Astrocyte of the hippocampus (primary cell): ENCODE measurements around the gene GSAP.
"Not testable (repeated sequence)": the region's sequence is repeated elsewhere in the genome, so short reads cannot be mapped to it uniquely, and the experiment has no call there.

Source experiments
- DNase-seq: peaks from one replicate; pipeline ENCODE4 v3.0.0; 2011; ENCODE audit warnings: low read depth, low spot score

GSAP gene

DNA sequence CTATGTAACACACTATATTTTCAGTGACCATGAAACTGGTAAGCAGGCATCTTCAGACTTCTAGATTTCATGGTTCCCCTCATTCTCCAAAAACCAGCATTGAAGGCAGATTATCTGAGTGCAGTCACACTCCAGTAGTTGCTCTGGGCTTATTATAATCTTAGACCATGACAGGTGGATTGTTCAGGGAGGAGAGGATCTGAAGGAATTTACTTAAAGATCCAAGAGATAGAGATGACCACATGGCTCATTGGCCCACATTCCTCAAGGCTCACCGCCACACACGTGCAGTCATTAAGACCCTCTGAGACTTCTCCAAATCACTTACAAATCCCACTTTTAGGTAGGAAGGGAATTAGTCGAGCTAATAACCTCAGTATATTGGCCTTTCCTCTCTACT lies 55.2 kb downstream of the GSAP start:
- no peak for DNase-seq

DNA sequence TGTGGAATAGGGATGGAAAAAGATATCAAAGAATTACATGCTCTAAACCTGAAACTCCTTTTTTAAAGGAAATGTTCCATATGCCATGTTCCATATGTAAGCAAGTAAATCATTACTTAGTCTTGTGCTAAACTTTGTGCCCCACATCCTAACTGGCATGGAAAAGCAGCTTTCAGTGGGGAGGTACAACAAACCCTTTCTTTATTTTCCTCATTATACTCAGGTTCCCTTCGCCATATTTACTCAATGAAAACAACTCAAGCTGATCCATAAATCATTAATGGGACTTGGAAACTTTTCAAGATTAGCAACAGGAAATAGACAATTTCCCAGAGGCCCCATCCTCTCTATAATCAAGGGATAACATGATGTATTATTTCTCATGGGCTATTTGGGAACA lies 56.0 kb downstream of the GSAP start:
- no peak for DNase-seq

DNA sequence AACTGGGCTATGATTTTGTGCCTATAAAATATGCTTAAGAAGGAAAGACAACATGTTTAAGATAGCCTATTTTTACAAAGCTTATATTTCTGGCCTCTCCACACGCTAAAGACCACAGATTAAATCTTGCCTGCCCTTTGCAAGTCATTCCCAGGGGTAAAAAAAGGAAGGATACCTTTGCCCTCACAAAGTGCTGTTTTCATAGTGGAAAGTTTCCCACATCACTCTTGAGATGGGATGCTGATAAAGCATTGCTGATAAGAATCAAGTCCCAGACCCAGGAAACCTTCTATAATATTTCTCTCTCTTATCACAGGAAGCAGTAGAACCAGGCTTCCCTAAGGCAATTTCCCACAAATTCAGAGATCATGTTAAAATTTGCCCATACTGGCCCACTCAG lies 56.5 kb downstream of the GSAP start:
- DNase-seq: no peak

DNA sequence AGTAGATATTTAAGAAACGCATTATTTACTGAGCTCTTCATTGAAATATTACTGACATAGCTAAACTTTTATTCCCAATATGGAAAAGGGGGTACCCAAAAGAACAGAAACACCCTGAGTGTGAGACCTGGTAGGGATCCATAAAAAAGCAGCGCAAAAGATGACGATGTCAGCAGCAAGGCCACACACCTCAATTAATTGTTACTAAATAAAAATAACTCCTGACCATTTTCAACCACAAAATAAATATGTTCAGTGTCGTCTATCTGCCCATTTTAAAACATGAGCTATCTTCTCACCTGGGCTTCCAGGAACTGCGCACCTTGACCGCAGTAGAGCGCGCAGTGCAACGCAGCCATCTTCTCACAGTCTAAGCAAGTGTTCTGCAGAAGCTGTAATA lies 61.2 kb downstream of the GSAP start:
- DNase-seq: no peak

DNA sequence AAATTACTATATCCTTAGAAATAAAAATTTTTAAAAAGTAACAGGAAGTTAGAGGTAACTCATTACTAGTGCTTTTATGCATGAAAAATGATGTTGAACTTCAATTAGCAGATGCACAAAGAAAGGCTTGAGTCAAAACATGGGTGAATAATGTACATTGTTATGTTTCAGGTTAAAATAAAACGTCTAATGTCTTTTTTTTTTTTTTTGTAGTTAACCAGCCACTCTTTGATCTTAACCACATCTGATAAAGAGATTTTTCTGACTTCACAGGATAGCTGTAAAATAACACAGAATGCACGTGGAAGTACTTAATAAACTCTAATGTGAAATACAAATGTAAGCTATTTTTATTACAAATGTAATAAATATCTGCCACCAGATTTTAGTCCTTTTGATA lies 61.7 kb downstream of the GSAP start:
- no peak for DNase-seq

DNA sequence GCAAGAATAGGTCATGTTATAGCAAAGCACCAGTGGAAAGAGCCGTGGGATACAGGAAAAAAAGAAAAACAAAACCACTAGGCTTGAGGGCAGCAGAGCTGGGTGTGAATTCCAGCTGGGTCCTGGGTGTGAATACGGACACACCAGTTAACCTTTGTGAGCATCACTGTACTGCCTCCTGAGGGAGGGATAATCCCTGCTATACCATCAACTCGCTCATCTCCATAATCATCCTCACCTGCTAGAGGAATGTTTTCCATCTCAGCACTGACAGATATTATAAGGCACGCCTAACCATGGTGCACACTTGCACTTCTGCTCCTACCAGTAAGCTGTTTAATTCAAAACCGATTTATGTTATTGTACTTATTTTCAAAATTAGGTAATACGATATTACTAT lies 62.2 kb downstream of the GSAP start:
- DNase-seq: no peak

DNA sequence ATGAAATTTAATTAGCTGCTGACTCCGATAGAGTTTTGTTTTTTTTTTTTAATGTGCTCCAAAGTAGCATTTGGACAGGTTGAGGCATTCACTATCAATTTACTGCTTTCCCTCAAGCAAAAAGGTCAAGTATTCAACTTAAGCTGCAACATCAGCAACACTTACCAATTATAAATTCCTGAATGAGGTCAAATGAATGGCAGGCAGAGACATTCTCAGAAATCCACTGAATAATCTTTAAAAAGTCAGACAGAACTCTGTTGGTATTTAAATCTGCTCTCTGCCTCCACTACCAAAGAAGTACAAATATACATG lies 62.8 kb downstream of the GSAP start:
- peak; percentile 33 for DNase-seq

DNA sequence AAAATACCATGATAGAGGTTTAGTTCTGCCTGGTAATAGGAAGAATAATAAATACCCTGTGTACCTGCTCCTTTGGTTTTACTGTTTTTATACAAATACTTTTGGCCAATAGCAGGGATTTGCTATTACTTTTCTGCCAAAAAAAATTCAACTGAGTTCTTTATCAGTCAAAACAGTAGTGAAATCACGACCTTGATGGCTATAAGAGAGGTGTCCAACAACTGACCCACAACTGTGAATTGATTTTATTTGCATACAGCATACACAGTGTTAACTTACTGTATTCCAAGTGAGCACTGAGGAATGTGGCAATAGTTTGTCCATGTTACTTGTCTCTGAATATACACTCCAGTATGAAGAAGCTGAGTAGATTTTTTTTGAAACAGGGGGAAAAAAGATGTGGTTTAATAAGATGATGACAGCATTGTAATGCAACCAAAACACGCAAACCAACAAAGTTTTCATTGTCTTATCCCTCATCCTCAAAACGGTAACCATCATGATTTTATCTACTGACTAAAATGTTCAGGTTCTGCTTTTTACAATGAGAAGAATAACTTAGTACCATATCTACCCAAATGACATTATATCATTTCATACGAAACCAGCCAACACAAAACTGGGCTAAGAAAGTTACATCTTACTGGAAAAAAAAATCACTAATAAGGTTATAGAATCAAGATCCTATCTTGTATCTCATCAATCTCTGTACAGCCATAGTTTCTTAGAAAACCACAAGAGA lies 63.3 kb downstream of the GSAP start:
- no peak for DNase-seq

DNA sequence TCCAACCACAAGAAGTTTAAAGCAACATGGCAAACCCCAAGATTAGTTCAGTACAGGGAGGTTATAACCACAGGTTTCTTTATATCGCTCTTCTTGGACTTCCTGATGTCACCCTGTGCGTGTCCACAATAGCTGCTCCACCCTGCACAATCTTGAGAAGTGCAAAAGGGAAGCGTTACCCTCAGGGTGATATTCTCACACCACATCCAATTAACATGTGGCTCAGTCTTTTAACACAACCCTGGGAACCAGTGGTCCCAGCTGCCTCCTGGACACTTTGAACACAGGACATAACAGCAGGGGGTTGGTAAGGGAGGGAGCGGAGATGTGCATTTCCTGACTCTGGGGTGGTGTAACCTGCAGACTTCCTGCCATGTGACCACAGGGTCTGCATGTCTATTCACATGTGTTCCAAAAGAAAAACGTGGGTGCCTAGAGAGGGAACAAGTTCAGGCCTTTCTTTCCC lies 64.6 kb downstream of the GSAP start:
- DNase-seq: no peak

DNA sequence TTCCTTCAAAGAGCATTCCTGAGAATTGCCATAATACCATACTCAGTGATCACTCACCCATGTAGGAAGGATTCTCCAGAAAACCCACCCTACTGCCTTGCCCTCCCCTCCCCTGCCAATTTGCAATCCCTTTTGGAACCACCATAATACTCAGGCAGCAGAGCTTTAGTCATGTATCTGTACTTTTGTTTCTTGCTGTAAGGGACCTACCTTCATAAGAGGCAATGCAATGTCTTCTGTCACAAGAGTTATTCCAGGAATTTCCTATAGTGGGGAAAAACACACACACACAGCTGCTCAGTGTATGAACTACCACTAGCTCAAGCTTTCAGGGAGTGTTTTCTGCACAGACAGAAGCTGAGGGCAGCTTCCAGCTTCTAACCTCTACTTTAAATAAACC lies 67.0 kb downstream of the GSAP start:
- DNase-seq: peak; percentile 51

DNA sequence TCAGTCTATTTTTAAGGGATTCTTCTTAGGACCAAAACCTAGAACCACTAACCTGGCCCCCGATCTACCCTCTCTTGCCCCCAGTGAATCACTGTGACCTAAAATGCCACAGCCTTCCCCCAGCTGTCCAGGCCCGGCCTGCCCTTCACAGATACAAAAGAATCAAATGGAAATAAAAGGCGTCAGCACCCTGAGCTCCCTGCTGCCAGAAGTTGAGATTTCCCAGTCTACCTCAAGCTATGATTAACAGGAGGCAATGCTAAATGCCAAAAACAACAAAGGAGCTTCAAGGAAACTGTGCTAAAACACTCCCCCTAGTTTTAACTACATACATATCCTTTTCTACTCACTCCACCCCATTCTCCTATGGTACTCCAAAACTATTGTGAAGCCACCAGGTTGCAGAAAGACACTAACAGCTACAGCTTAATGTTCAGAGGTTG lies 67.8 kb downstream of the GSAP start:
- DNase-seq: peak; percentile 88

DNA sequence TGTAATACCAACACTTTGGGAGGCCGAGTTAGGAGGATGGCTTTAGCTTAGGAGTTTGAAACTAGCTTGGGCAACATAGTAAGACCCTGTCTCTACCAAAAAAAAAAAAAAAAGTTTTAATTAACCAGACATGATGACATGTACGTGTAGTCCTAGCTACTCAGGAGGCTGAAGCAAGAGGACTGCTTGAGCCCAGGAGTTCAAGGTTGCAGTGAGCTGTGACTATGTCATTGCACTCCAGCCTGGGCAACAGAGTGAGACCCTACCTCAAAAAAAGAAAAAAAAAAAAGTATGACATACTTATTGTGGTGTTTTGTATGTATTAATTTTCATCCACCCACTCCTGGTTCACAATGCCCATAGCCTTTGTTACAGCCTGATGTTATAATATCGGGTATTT lies 69.7 kb downstream of the GSAP start:
- no peak for DNase-seq

DNA sequence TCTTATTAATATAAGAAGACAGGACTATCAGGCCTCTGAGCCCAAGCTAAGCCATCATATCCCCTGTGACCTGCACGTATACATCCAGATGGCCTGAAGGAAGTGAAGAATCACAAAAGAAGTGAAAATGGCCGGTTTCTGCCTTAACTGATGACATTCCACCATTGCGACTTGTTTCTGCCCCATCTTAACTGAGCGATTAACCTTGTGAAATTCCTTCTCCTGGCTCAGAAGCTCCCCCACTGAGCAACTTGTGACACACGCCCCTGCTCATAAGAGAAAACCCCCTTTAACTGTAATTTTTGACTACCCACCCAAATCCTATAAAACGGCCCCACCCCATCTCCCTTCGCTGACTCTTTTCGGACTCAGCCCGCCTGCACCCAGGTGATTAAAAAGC lies 70.7 kb downstream of the GSAP start:
- DNase-seq: not testable (repeated sequence)

DNA sequence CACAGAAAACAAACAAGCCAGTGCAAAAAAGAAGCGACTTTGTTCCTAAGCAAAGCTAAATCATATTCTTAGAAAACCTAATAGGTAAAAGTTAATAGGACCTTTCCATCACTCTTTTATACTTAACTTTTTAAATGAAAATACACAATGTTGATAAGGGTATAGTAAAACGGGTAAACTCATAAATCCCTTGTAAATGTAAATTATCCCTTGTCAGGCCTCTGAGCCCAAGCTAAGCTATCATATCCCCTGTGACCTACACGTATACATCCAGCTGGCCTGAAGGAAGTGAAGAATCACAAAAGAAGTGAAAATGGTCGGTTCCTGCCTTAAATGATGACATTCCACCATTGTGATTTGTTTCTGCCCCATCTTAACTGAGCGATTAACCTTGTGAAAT lies 76.4 kb downstream of the GSAP start:
- no peak for DNase-seq

DNA sequence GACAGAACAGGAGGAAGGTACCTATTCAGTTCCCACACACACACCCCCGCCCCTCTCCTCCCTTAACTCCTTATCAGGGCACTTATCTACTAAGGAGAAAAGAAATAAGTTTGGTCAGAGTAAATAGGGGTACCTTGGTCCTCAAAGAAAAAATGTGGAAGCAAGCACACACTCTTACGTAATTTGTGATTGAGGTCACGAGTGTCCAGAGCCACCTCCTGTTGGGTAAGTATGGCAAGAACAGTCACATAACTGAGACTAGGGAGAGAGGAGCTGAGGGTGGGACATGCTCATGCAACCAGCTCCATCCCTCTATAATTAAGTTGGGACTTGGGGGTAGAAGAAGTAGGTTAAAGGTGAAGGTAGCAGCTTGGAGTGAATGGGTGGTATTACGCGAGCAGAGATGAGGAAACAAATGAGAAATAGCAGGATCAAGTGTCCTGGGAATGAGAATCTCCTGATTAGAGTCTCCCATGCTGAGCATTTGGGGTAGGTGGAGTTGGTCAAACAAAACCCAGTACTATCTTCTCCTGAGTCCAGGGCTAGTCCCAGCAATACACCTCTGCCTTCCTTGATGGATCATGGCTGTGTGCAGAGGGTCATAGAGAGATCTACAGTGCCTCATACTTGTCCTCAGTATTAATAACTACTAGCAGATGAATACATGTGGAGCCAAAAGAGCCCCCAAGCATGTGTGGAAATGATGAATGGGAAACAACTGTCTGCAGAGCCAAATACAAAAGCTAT lies 77.1 kb downstream of the GSAP start:
- no peak for DNase-seq

DNA sequence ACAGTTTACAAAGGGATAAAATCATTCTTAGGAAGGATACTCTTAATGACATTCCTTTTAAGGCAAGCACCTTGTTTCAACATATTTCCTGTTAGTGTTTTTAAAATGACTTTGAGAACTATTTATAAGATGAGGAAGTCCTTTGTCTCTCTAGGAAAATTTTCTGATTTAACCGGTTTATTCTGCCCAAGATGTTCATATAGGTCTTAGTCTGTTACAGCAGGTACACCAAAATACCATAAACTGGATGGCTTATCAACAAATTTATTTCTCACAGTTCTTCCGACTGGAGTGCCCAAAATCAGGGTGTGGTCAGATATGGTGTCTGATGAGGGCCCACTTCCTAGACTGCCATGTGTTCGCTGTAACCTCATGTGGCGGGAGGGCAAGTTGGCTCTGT lies 77.9 kb downstream of the GSAP start:
- DNase-seq: no peak

DNA sequence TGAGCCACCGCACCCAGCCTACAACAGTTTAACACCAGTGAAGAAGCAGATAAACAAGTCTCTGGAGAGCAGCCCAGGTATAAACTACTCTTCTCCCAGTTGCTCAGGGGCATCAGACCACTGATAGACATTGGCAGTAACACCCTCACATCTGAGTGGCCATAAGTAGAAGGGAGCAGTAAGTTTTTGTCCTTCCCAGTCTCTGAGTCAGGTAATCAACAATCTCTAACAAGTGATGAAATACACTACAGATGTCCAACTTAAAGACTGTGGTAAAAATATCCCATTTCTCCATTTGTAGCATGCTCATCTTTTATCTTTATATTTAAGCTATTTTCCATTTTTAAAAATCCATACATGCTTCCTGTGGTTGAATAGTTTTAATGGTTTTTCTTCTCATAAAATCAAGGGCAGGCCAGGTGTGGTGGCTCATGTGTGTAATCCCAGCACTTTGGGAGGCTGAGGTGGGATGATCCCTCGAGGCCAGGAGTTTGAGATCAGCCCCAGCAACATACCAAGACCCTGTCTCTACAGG lies 78.6 kb downstream of the GSAP start:
- no peak for DNase-seq

DNA sequence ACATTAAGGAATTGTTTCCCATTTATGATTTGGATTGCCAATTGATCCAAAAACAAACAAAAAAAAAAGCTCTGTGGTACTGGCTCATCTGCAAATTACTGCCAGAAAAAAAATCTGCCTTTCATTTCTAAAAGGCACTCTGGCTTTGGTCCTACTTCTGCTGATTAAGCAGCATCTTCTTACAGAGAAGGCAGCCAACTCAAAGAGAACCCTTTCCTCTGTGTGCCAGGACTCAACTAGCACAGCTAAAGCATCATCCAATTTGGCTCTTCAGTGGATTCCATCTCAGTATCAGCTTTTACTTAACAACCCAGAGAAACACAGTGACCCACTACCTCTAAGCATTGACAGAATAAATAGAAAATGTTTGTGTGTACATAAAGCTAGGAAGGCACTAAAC lies 80.6 kb downstream of the GSAP start:
- DNase-seq: no peak

DNA sequence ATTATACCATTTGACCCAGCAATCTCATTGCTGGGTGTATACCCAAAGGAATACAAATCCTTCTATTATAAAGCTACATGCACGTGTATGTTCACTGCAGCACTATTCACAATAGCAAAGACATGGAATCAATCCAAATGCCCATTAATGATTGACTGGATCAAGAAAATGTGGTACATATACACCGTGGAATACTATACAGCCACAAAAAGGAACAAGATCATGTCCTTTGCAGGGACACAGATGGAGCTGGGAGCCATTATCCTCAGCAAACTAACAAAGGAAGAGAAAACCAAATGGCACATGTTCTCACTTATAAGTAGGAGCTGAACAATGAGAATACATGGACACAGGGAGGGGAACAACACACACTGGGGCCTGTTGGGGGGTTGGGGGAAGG lies 82.1 kb downstream of the GSAP start:
- DNase-seq: not testable (repeated sequence)

DNA sequence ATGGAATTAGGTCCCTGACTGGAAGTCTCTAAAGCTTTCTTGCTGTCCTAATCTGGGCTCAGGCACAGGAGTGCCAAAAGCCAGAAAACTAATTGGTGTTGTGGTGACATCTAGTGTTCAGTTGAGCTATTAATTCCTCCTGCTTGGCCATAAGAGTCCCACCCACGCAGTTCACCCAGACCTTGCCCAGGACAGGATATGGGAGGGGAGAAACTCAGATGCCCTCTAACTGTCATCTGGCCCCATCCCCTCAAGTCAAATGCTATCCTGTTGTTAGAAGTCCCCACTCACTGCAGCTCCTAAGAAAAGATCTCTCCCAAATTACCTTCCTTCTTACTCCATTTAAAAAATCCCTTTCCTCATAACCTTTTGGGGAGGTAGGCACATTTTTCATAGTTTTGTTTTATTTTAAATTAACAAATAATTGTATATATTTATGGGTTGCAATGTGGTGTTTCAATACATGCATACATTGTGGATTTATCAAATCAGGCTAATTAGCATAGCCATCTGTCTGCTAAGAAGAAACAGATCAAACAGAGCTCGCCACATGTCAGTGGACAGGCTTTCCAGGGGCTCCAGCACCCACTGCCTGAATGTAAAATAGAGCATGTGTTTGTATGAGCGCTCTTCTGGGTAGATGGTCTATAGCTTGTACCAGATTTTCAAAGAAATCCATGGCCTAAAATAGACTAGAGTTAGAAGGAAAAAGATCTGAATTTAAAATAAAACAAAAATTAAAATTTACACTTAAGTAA lies 84.0 kb downstream of the GSAP start:
- peak; percentile 91 for DNase-seq

DNA sequence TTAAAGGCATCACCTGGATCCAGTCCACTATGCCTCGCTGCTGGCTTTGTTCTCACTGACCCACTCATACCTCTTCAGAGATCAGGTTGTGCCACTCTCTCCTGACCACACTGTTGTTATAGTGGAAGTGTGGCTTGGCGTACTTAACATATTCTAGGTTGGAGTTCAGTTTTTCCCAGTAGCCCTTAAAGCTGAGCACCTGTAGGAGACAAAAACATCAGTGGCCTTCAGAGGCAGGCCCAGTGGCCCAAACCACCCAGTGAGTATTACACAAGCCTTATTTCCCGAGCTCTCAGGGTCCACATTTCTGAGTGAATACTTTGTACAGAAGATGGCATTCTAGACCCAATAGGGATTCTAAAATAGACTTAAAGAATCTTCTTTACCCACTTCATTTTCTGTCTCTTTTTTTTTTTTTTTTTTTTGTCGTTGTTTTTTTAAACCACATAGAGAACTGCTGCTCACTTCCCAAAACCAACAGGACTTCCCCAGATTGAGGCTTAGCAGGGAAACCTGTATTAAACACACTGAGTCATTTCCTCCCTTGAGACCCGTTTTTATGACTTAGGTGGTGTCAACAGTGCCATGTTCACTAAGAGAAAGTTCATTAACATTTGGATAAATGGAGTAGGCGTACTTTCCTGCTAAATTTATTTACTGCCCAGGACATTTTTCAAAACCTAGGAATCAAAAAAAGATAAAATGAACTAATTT lies 85.8 kb downstream of the GSAP start:
- no peak for DNase-seq
